H1 (cell line): ENCODE data around the gene KCNJ16. TPM values are rescaled to one million over a fixed set of nuclear protein-coding genes. Genes with fewer than 3 reads are reported as not detected.

ENCODE experiments used
- CTCF ChIA-PET: fragments of 300-600 bp; sonication (Branson Sonifier 250); formaldehyde crosslinking; loops from one replicate; lab custom pipeline; 2021; ENCODE audit not compliant: partially characterized antibody; lab: Charles Lee
- POLR2A ChIA-PET: fragments of 300-600 bp; sonication (Branson Sonifier 250); formaldehyde crosslinking; loops from one replicate; lab custom pipeline; 2021; ENCODE audit warnings: inconsistent platforms; ENCODE audit not compliant: partially characterized antibody; lab: Charles Lee
- DNase-seq, 2 experiments: peaks; one replicate each; pipeline versions ENCODE4 v3.0.0 to v3.0.0-alpha.2; 2010 to 2022; ENCODE audit warnings: low spot score in 2 of 2, low read depth in 1 of 2, mixed read lengths in 1 of 2
- FAIRE-seq: peaks from 2 replicates; lab custom pipeline; 2011; peaks lifted over from hg19 to GRCh38; lab: Jason Lieb, UNC
- H2AFZ ChIP-seq: 2 replicates; pipeline ENCODE4 v1.8.1; 2012; ENCODE audit warnings: low read length, inconsistent platforms
- H2AK5ac ChIP-seq: 2 replicates; pipeline ENCODE4 v1.6.1; 2013; ENCODE audit warnings: low read depth, low read length
- H2BK120ac ChIP-seq: replicated peaks from 2 replicates; pipeline ENCODE3; 2013; ENCODE audit warnings: low read depth, low read length, inconsistent platforms
- H2BK12ac ChIP-seq: 2 replicates; pipeline ENCODE4 v1.6.1; 2013; ENCODE audit warnings: low read depth, low read length
- H2BK15ac ChIP-seq: 2 replicates; pipeline ENCODE4 v1.6.1; 2013; ENCODE audit warnings: low read length
- H2BK20ac ChIP-seq: 2 replicates; pipeline ENCODE4 v1.6.1; 2013; ENCODE audit warnings: low read length
- H2BK5ac ChIP-seq: 2 replicates; pipeline ENCODE4 v1.6.1; 2013; ENCODE audit warnings: low read depth, low read length
- H3K14ac ChIP-seq: 2 replicates; pipeline ENCODE4 v1.6.1; 2013; ENCODE audit warnings: inconsistent platforms; ENCODE audit not compliant: insufficient read length
- H3K18ac ChIP-seq: 2 replicates; pipeline ENCODE4 v1.6.1; 2013; ENCODE audit warnings: low read length; ENCODE audit errors: extremely low read depth
- H3K23ac ChIP-seq: 2 replicates; pipeline ENCODE4 v1.6.1; 2013; ENCODE audit warnings: inconsistent platforms; ENCODE audit not compliant: insufficient read length
- H3K23me2 ChIP-seq: 2 replicates; pipeline ENCODE4 v1.6.1; 2013; ENCODE audit warnings: low read depth, low read length
- H3K27ac ChIP-seq: 2 replicates; pipeline ENCODE4 v1.6.1; 2011; ENCODE audit warnings: low read depth, low read length, inconsistent platforms
- H3K27me3 ChIP-seq, 4 experiments: replicated peaks in 1 of 4; 1 replicate in 1 of 4; 2 replicates in 3 of 4; pipeline versions ENCODE4 v1.6.1 to v1.8.1; 2011 to 2013; ENCODE audit warnings: low read length in 3 of 4, mild to moderate bottlenecking in 3 of 4, inconsistent platforms in 2 of 4, mixed read lengths in 2 of 4, moderate library complexity in 1 of 4; ENCODE audit not compliant: control insufficient read depth in 3 of 4, insufficient read depth in 3 of 4; ENCODE audit errors: extremely low read depth in 1 of 4
- H3K36me3 ChIP-seq, 4 experiments: 2 replicates each; pipeline versions ENCODE4 v1.6.1 to v1.8.1; 2011 to 2013; ENCODE audit warnings: mild to moderate bottlenecking in 4 of 4, low read length in 3 of 4, moderate library complexity in 2 of 4, control low read depth in 1 of 4, inconsistent platforms in 1 of 4; ENCODE audit not compliant: insufficient read depth in 4 of 4, control insufficient read depth in 2 of 4
- H3K4ac ChIP-seq: replicated peaks from 2 replicates; pipeline ENCODE3; 2013; ENCODE audit warnings: low read length, low read depth, mixed read lengths, inconsistent platforms; ENCODE audit not compliant: insufficient read length
- H3K4me1 ChIP-seq, 4 experiments: replicated peaks in 1 of 4; 1 replicate in 1 of 4; 2 replicates in 3 of 4; pipeline versions ENCODE4 v1.6.1 to v1.8.1; 2011 to 2013; ENCODE audit warnings: low read length in 3 of 4, inconsistent platforms in 2 of 4, mixed read lengths in 1 of 4; ENCODE audit not compliant: insufficient read depth in 4 of 4, control insufficient read depth in 3 of 4
- H3K4me2 ChIP-seq, 2 experiments: 2 replicates each; pipeline versions ENCODE4 v1.6.1 to v1.8.1; 2011 to 2013; ENCODE audit warnings: low read depth in 2 of 2, low read length in 2 of 2, control low read depth in 1 of 2, inconsistent platforms in 1 of 2, mild to moderate bottlenecking in 1 of 2; ENCODE audit not compliant: insufficient read depth in 1 of 2
- H3K4me3 ChIP-seq, 4 experiments: fragments of 200-600, 300-600 bp in 1 of 4; sonication (generic), shearing (Covaris generic), sonication (Bioruptor Twin) in 1 of 4; 2 replicates each; pipeline versions ENCODE4 v1.5.1 to v1.8.1; 2011 to 2016; ENCODE audit warnings: low read length in 4 of 4, low read depth in 3 of 4, control low read depth in 2 of 4, inconsistent platforms in 2 of 4, mild to moderate bottlenecking in 2 of 4, mixed read lengths in 1 of 4, moderate library complexity in 1 of 4; ENCODE audit not compliant: insufficient read depth in 2 of 4; ENCODE audit errors: extremely low read depth in 1 of 4
- H3K56ac ChIP-seq: replicated peaks from 2 replicates; pipeline ENCODE3; 2013; ENCODE audit warnings: low read depth, mild to moderate bottlenecking, mixed read lengths, low read length, inconsistent platforms; ENCODE audit not compliant: insufficient read length
- H3K79me1 ChIP-seq: 2 replicates; pipeline ENCODE4 v1.6.1; 2013; ENCODE audit warnings: low read depth, low read length, control low read depth
- H3K79me2 ChIP-seq, 2 experiments: 2 replicates each; pipeline versions ENCODE4 v1.6.1 to v1.8.1; 2012 to 2013; ENCODE audit warnings: low read length in 2 of 2, mild to moderate bottlenecking in 2 of 2, inconsistent platforms in 1 of 2; ENCODE audit not compliant: insufficient read depth in 2 of 2, control insufficient read depth in 1 of 2
- H3K9ac ChIP-seq, 4 experiments: replicated peaks in 1 of 4; 1 replicate in 1 of 4; 2 replicates in 3 of 4; pipeline versions ENCODE4 v1.6.1 to v1.8.1; 2011 to 2013; ENCODE audit warnings: low read depth in 3 of 4, low read length in 3 of 4, control low read depth in 2 of 4, mild to moderate bottlenecking in 2 of 4, moderate library complexity in 2 of 4, inconsistent platforms in 1 of 4; ENCODE audit errors: extremely low read depth in 1 of 4
- H3K9me3 ChIP-seq, 2 experiments: 2 replicates each; pipeline versions ENCODE4 v1.6.1 to v1.8.1; 2012 to 2013; ENCODE audit warnings: mild to moderate bottlenecking in 2 of 2, moderate library complexity in 2 of 2, control low read depth in 1 of 2, inconsistent platforms in 1 of 2, low read depth in 1 of 2, low read length in 1 of 2, mixed read lengths in 1 of 2; ENCODE audit not compliant: insufficient read depth in 2 of 2
- H4K20me1 ChIP-seq, 2 experiments: replicated peaks in 1 of 2; 2 replicates each; pipeline versions ENCODE3 to v1.8.1; 2011 to 2013; ENCODE audit warnings: inconsistent platforms in 2 of 2, low read length in 2 of 2, mild to moderate bottlenecking in 1 of 2; ENCODE audit not compliant: insufficient read depth in 2 of 2, control insufficient read depth in 1 of 2
- H4K5ac ChIP-seq: 2 replicates; pipeline ENCODE4 v1.6.1; 2013; ENCODE audit warnings: low read length, low read depth, mixed read lengths, inconsistent platforms; ENCODE audit not compliant: insufficient read length
- H4K8ac ChIP-seq: 2 replicates; pipeline ENCODE4 v1.8.0; 2013; ENCODE audit warnings: mild to moderate bottlenecking, moderate library complexity, low read length, inconsistent platforms; ENCODE audit not compliant: insufficient read depth; ENCODE audit errors: extremely low read depth
- H4K91ac ChIP-seq: replicated peaks from 2 replicates; pipeline ENCODE3; 2013; ENCODE audit warnings: low read length, mixed read lengths, inconsistent platforms; ENCODE audit not compliant: insufficient read length
- CHD2 ChIP-seq: IDR thresholded peaks from 2 replicates; pipeline ENCODE4 v1.6.1; 2012; ENCODE audit warnings: low read length, improper control_type of control experiment
- CREB1 ChIP-seq: IDR thresholded peaks from 2 replicates; pipeline ENCODE4 v1.6.1; 2012; ENCODE audit warnings: inconsistent platforms
- CTBP2 ChIP-seq: IDR thresholded peaks from 2 replicates; pipeline ENCODE4 v1.7.0; 2011; ENCODE audit warnings: borderline replicate concordance, mild to moderate bottlenecking, moderate library complexity, mixed read lengths, low read length; ENCODE audit not compliant: insufficient read depth, insufficient read length
- EZH2 ChIP-seq: fragments of 200-600 bp; sonication (generic); IDR thresholded peaks from 2 replicates; pipeline ENCODE4 v1.7.1; 2012; ENCODE audit warnings: low read depth, mild to moderate bottlenecking, moderate library complexity, low read length, inconsistent platforms; ENCODE audit not compliant: severe bottlenecking
- JUN ChIP-seq: IDR thresholded peaks from 2 replicates; pipeline ENCODE4 v1.6.1; 2011; ENCODE audit warnings: low read depth, mild to moderate bottlenecking, improper control_type of control experiment, low read length
- JUND ChIP-seq: IDR thresholded peaks from 2 replicates; pipeline ENCODE4 v1.6.1; 2011; ENCODE audit warnings: mild to moderate bottlenecking, improper control_type of control experiment, low read length
- NRF1 ChIP-seq: IDR thresholded peaks from 2 replicates; pipeline ENCODE4 v1.6.1; 2011; ENCODE audit warnings: mild to moderate bottlenecking, low read depth, low read length, improper control_type of control experiment
- PHF8 ChIP-seq: fragments of 200-600 bp; sonication (generic); conservative IDR thresholded peaks from 2 replicates; pipeline ENCODE4 v1.7.1; 2012; ENCODE audit warnings: low read depth, mild to moderate bottlenecking, inconsistent platforms, low read length, moderate library complexity
- POLR2A ChIP-seq, 2 experiments: IDR thresholded peaks; 1 replicate in 1 of 2; 2 replicates in 1 of 2; pipeline ENCODE4 v1.6.1; 2011; ENCODE audit warnings: low read depth in 2 of 2, low read length in 2 of 2, mild to moderate bottlenecking in 2 of 2; ENCODE audit errors: control extremely low read depth in 1 of 2
- SAP30 ChIP-seq: fragments of 300-600 bp; sonication (generic); IDR thresholded peaks from 2 replicates; pipeline ENCODE4 v1.7.1; 2012; ENCODE audit warnings: low read length, moderate library complexity, mild to moderate bottlenecking, inconsistent platforms; ENCODE audit not compliant: insufficient read depth, insufficient replicate concordance
- SP4 ChIP-seq: IDR thresholded peaks from 2 replicates; pipeline ENCODE4 v1.6.1; 2012; ENCODE audit warnings: low read length, inconsistent platforms
- TEAD4 ChIP-seq: IDR thresholded peaks from 2 replicates; pipeline ENCODE4 v1.6.1; 2012; ENCODE audit warnings: low read depth, low read length, inconsistent platforms, mixed read lengths
- ZNF274 ChIP-seq: IDR thresholded peaks from 2 replicates; pipeline ENCODE4 v1.7.0; 2012; ENCODE audit warnings: low read length, borderline replicate concordance; ENCODE audit errors: extremely low read depth
- WGBS, 2 experiments: shearing (Covaris generic) in 1 of 2; methylation state at CpG; one replicate each; pipeline versions ENCODE4 v1.1.6 to v1.1.7; 2013 to 2015; ENCODE audit warnings: low lambda C conversion rate in 2 of 2, mixed read lengths in 2 of 2, inconsistent platforms in 1 of 2, low coverage in 1 of 2, missing lambda C conversion rate in 1 of 2; ENCODE audit not compliant: insufficient replicate concordance in 2 of 2, insufficient coverage in 1 of 2, insufficient read length in 1 of 2; ENCODE audit errors: extremely low coverage in 1 of 2, missing lambda C conversion rate in 1 of 2; 5-methylcytosine and 5-hydroxymethylcytosine counted together
- polyA plus RNA-seq, 7 experiments: library from polyadenylated mRNA; depleted of rRNA in 3 of 7; stranded (reverse) in 5 of 7; unstranded in 2 of 7; fragments of >200 nt in 5 of 7; fragments of 200-250 nt in 2 of 7; gene quantifications; 1 replicate in 5 of 7; 2 replicates in 1 of 7; 4 replicates in 1 of 7; pipeline versions ENCODE4 v1.2.1 to v1.2.3, GENCODE V29; 2011 to 2013; ENCODE audit warnings: missing spikeins in 2 of 7, mixed read lengths in 2 of 7
- total RNA-seq: library from RNA; stranded (reverse); fragmentation: NEBNext Ultra II Directional; extraction: Animal tissue kit (Norgen Biotek cat#: 25700); gene quantifications from 2 replicates; pipeline ENCODE4 v1.2.1, GENCODE V29; 2021

KCNJ16 gene
- total and polyA plus RNA-seq, 2 of the 8 experiments (the other 6 are each of a cell fraction or from before 2014, with no cell fraction given) = not detected

DNA sequence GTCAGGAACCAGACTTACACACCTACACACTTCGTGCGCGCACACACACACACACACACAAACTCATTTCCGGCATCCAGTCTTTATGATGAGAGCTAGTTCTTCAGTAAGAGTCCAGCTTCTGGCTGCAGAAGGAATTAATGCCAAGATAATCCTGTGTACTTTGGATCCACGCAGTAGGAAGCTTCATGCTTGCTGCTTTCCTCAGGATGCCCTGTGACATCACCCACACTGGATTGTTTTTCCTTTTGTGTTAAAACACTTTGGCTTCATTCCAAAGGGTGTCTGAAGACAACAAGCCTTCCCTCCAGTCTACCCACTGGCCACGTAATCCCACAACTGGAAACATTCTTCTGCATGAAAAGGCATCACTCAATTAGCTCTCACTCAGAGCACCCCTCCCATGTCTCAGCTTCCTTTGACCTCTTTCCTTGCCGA lies 35.4 kb downstream of the KCNJ16 start:
- 91% methylated on average over 7 of the region's 7 CpGs; no CpG with 5 or more reads in 1 of the 2 experiments for WGBS, 2 experiments
- ChIA-PET POLR2A (no interaction called here), CTCF (interaction anchor here (0.5 to 1.1 kb wide), 4 partner anchors 33 to 715 kb away, joined by 3 to 4 read pairs (median 3); no protein-coding TSS in a partner anchor)
- Histone ChIP-seq H3K4ac (no peak overlapping the region), H4K5ac (no peak overlapping the region), H2AFZ (no peak overlapping the region), H3K27ac (no peak overlapping the region), H2BK120ac (no peak overlapping the region), H2BK15ac (no peak overlapping the region), H2BK5ac (no peak overlapping the region), H3K18ac (no peak overlapping the region), H3K4me3 (no peak overlapping the region), H3K9ac (no peak overlapping the region), H3K79me1 (no peaks in the 10 kb centered on the region), H4K91ac (no peak overlapping the region), H4K20me1 (no peaks in the 10 kb centered on the region), H2AK5ac (no peak overlapping the region), H3K14ac (no peak overlapping the region), H4K8ac (no peak overlapping the region), H2BK20ac (no peak overlapping the region), H2BK12ac (no peak overlapping the region), H3K79me2 (no peaks in the 10 kb centered on the region), H3K9me3 (no peaks in the 10 kb centered on the region), H3K23ac (no peak overlapping the region), H3K4me2 (no peak overlapping the region), H3K36me3 (no peaks in the 10 kb centered on the region), H3K56ac (no peak overlapping the region), H3K4me1 (no peaks in the 10 kb centered on the region), H3K27me3 (no peaks in the 10 kb centered on the region), H3K23me2 (no peaks in the 10 kb centered on the region)
- DNase-seq (no peak), FAIRE-seq (no peak)
- TF ChIP-seq CREB1 = no peak
- TF ChIP-seq JUND = no peak
- TF ChIP-seq JUN = no peak
- no peak for TF ChIP-seq TEAD4
- no peak for TF ChIP-seq CHD2
- TF ChIP-seq CTBP2 = no peak
- TF ChIP-seq EZH2 = no peak
- TF ChIP-seq PHF8 = no peak
- TF ChIP-seq SAP30 = no peak
- no peak for TF ChIP-seq SP4
- no peak for TF ChIP-seq POLR2A (IDR thresholded peaks at IDR 0.05; ENCODE audit: control extremely low read depth in 1 of 2, low read depth in 2 of 2, low read length in 2 of 2)
- TF ChIP-seq NRF1 = no peak
- no peak for TF ChIP-seq ZNF274
